Hypothalamus (tissue), 51 donors: ENCODE measurements around the gene CRTC1.
"Not testable (repeated sequence)": the region's sequence is repeated elsewhere in the genome, so short reads cannot be mapped to it uniquely, and the experiment has no call there.

ENCODE experiments used
- DNase-seq, 51 donors: peaks; one replicate each; lab custom pipeline; 2025; lab: John Stamatoyannopoulos, UW

CRTC1 gene

DNA sequence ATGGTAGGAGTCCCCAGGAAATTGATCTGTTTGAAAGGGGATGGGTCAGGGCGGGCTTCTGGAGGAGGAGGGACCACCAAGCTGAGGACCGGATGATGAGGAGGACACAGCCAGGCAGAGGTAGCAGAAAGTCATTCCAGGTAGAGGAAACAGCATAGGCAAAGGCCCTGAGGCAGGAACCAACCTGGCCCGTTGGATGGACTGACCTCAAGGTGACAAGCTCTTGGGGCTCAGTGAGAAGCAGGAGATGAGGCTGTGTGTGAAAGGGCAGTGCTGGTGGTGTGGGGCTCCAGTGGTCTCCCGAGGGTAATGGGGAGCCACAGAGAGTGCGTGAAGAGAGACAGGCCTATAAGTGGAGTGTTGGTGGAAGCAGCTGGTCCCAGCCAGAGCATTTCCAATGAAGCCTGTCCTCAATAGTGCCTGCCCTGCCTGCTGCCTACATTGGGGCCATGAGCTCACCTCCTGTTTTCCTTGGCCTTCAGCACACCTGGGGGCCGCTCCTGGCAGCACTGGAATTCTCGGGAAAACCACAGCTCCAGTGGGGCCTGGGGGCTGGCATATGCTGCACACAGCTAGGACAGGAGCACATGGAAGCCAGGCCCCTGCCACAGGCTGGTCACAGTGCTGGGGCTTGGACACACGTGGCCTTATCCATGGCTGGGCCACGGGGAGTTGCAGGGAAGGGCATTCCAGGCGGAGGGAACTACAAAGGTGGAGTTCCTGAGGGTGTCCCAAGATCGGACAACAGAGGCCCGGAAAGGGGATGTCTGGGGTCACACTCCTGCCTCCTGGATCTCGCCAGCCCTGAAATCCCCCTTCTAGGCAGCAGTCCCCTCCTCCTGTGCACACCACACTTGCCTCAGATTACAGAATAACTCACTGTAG is 109.9 kb downstream of the CRTC1 start:
- DNase-seq: no peak

- no peak for DNase-seq
Measured at GRCh38 chr19:18794029-18794313, 110.5 kb downstream of the CRTC1 start.

DNA sequence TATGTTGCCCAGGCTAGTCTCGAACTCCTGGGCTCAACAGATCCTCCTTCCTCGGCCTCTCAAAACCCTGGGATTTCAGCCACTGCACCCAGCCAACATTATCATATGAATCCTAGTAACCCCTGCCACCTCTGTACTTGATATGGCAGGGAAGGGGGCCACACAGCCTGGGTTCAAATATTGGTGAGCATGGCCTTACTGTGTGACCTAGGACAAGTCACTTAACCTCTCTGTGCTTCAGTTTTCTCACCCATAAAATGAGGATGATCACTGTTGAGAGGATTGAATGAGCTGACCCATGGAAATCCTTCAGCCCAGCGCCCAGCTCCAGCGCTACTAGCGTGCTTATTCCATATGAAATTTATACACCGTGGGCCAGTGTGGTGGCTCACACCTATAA is 111.2 kb downstream of the CRTC1 start:
- DNase-seq: no peak

DNA sequence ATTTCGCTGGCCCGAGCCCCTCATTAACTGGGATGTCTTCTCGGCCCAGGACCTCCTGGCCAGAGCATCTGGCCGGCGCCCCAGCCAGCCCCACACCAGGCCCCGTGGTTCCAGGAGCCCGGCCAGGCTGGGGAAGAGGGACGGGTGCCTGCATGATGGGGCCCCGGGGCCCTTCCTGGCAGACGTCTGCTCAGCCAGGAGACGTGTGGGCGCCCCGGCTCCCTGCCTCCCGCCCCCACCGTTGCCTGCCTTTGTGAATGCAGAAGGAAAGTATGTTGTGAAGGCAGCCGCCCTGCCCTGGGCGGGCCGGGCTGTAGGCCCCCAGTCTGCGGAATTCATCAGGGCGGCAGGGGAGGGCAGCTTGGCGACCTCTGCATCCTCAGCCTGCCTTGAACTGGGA is 112.1 kb downstream of the CRTC1 start:
- DNase-seq: peak in 10 of 51 donors; percentile 7 to 40 (median 24)

GRCh38 chr19:18796239-18796638 is 112.8 kb downstream of the CRTC1 start:
- no peak for DNase-seq

- DNase-seq: no peak
Measured at GRCh38 chr19:18798384-18799352, 115.2 kb downstream of the CRTC1 start.

DNA sequence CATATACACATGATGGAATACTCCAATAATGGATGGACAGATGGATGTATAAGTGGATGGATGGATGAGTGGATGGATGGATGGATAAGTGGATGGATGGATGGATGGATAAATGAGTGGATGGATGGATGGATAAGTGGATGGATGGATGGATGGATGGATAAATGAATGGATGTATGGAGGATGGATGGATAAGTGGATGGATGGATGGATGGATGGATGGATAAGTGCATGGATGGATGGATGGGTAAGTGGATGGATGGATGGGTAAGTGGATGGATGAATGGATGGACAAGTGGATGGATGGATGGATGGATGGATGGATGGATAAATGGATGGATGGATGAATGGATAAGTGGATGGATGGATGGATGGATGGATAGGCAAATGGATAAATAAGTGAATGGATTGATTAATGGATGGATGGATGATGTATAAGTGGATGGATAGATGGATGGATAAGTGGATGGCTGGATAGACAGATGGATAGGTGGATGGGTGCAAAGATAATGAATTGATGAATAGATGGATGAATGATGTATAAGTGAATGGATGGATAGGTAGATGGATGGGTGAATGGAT is 116.0 kb downstream of the CRTC1 start:
- DNase-seq: no peak

- no peak for DNase-seq
Measured at GRCh38 chr19:18800079-18800478, 116.6 kb downstream of the CRTC1 start.

DNA sequence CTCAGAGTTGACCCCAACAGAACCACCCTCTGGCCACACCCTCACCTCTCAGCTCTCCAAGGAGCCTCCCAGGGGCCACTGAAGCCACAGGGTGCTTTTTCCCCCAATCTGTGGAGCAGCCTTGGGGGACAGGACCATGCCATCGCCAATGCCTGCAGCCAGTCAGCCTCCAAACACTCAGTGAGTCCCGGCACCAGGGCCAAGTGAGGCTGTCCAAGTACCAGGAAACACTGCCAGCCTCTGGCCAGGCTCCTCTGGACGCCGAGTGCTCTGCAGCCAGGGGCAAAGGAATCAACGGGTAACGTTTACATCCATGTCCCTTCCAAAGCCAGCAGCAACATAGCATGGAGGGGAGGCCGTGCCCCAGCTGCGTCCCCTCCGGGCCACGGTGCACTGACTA is 117.2 kb downstream of the CRTC1 start:
- DNase-seq: peak in 6 of 51 donors; percentile 11 to 42 (median 18)

DNA sequence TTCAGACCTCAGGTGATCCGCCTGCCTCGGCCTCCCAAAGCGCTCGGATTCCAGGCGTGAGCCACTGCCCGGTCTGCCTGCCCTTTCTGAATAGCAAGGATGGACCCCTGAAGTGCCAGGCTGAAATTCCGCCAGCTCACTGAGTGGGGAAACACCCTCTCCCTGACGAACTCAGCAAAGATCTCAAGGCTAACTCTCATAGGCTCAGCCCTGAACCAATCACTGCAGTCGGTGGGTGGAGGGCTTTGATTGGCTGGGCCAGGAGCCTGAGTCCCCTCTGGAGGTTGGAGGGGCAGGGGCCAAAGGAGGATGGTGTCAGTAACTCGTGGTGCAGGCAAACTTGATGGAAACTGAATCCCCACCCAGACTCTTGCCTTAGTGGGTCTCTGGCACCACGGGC is 118.9 kb downstream of the CRTC1 start:
- no peak for DNase-seq

DNA sequence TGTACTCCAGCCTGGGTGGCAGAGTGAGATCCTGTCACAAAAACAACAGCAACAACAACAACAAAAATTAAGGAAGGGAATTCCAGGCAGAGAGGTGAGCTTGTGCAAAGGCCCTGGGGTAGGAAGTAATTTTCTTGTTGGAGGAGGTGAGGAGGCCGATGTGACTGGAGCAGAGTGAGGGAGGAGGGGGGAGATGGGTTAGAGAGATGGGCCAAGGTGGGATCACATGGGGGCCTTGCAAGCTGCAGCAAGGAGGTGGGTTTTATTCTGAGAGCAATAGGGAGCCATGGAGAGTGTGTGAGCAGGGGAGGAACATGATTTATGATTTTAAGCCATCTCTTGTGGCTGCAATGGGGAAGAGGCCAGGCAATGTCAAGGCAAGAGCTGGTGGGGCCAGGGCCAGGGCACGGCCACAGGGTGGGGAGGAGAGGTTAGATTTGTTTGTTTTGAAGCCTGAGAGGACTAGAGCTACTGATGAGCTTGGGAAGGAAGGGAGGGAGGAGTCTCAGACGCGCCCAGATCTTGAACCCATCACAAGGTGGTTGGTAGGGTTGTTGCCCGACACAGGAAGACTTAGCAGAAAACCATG is 120.2 kb downstream of the CRTC1 start:
- DNase-seq: no peak

- DNase-seq: no peak
Measured at GRCh38 chr19:18804139-18804601, 120.7 kb downstream of the CRTC1 start.

DNA sequence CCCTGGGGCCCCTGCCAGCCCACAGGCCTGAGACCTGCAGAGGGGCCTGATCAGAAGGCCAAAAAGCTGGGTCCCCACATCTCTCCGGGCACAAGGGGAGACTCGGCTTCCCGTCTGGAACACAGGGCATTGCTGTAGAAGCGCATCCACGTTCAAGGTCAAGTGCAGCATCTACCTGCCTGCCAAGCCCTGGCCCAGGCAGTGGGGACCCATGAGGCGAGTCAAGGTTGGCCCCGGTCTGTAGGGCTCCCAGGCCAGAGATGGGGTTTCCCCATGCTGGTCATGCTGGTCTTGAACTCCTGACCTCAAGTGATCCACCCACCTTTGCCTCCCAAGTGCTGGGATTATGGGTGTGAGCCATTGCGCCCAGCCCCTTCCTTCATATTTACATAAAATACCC is 121.2 kb downstream of the CRTC1 start:
- DNase-seq: no peak

- no peak for DNase-seq
Measured at GRCh38 chr19:18807861-18808331, 124.4 kb downstream of the CRTC1 start.

DNA sequence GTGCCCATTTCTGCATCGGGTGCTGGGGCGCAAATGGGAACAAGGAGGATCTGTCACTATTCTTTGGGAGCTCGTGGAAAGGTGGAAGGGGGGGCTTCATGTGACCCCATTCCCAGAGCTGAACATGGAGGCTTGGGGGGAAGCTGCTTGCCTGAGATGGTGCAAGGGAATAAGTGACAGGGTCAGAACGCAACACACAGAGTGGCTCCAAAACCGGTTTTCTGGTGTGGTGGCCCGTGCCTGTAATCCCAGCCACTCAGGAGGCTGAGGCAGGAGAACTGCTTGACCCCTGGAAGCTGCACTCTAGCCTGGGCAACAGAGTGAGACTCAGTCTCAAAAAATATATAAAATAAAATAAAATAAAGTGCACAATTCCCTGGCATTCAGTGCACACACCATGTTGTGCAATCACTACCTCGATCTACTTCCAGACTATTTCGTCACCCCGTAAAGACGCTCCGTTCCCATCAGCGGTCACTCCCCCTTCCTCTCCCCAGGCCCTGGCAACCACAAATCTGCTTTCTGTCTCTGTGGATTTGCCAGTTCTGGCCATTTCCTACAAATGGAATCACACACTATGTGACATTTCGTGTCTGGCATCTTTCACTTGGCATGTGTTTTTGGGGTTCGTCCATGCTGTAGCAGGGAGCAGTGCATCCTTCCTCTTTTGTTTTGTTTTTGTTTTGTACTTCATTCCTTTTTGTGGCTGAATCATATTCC is 125.8 kb downstream of the CRTC1 start:
- peak in 8 of 51 donors; percentile 4 to 35 (median 11) for DNase-seq

- DNase-seq: not testable (repeated sequence)
Measured at GRCh38 chr19:18811638-18812037, 128.2 kb downstream of the CRTC1 start.

GRCh38 chr19:18814063-18814462 is 130.6 kb downstream of the CRTC1 start:
- DNase-seq: no peak

DNA sequence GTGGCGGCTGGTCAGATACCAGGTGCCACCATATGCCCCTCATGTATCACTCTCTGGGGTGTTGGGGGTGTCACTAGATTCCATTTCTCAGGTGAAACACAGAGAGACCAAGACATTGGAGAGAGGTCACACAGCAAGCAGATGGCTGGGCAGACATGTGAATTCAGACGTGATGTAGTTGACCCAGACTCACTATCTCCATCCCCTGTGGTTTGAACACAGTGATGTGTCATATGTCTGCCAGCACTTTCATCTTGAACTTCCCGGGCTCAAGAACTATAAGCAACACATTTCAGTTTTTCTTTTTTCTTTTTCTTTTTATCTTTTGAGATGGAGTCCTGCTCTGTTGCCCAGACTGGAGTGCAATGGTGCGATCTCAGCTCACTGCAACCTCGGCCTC is 132.2 kb downstream of the CRTC1 start:
- no peak for DNase-seq

- not testable (repeated sequence) for DNase-seq
Measured at GRCh38 chr19:18816645-18817044, 133.2 kb downstream of the CRTC1 start.

DNA sequence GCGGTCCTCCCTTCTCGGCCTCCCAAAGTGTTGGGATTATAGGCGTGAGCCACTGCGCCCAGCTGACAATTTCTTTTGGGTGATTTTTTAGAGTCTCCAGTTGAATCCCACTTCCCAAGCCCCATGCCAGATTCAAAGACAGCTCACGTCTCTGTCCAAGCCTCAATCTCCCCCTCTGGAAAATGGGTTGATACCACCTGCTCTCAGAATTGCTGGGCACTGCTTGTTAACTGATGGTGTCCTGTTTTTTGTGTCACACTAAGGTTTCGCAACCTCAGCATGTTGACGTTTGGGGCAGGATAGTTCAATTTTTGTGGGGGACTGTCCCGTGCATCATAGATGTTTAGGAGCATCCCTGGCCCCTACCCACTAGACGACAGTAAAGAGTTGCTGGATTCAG is 134.1 kb downstream of the CRTC1 start:
- no peak for DNase-seq
